H54 (cell line): ENCODE measurements around the gene ZNF385D.

Source experiments
- DNase-seq: peaks from one replicate; pipeline ENCODE4 v3.0.0; 2011; ENCODE audit warnings: low spot score, mixed read lengths; ENCODE audit not compliant: insufficient read length
- FAIRE-seq: peaks from 3 replicates; lab custom pipeline; 2011; peaks lifted over from hg19 to GRCh38; lab: Jason Lieb, UNC
- POLR2A ChIP-seq: IDR thresholded peaks from 2 replicates; pipeline ENCODE4 v1.6.1; 2011; ENCODE audit warnings: low read depth, mild to moderate bottlenecking, low read length

Gene ZNF385D

DNA sequence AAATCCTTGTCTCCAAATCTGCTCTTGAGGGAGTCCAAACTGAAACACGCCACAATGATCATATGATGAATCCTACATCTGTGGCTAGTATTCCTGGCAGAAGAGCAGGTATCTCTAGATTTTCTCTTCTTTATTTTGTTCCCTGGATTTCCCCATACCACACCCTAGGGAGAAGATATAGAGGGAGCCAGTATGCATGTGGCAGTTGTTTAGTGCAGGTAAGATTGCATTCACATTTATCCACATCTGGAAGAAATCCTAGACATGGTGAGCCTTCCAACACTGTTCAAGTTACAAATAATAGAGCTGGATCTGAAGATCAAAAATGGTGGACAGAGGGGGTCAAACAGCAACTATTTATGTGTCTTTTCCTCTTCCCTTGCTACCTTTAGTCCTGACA lies 316.7 kb downstream of the ZNF385D start:
- DNase-seq (no peak), FAIRE-seq (no peak)
- TF ChIP-seq POLR2A = no peak

DNA sequence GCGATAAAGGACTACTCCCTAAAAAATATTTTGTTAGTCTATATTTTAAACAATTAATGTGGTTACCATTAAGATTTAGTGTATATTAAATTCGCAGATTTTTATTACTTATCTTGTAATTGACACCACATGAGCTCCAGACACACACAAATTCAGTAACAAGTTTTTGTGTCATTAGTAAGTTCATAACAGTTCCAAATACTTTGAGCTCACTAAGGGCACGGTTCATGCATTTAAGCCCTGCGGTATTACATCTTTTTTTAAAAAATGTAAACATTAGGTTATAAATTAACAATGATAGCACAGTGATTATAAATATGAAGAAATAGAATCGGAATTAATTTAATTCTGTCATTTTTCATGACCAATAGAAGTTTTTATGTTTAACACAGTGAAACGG lies 317.3 kb downstream of the ZNF385D start:
- no peak for TF ChIP-seq POLR2A
- DNase-seq = no peak
- FAIRE-seq = no peak

DNA sequence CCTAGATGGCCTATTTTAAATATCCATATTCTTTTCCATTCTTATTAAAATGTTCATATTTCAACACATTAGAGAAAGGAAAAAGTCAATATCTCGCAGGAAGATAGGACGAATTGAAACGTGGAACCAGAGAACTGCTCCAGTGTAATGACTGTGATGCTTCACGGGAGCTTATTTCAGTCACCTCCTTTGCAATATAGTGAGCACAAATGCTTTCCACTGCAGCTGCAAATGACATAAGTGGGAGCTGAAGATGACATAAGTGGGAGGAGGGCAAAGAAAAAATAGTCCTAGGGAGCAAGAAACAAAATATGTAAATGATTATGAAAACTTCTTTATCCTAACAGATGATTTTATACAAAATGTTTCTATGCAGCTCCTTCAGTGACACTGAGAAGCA lies 324.1 kb downstream of the ZNF385D start:
- no peak for DNase-seq
- no peak for FAIRE-seq
- TF ChIP-seq POLR2A = no peak

DNA sequence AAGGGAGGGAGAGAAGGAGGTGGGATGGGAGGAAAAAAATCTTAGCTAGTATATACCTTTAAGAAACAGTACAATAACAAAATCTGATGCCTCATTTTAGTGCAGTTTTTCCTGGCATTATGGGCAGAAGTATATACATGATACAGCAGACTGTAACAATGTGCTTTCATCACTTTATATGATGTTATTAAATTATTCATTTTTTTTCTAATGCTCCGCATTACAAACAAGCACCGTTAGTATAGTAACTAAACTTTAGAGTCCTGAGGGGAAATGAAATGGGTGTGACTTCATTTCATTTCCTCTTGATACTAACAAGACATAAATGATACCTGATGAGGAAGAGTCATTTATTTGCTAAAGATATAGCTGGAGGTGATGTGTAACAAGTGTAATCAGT lies 325.3 kb downstream of the ZNF385D start:
- no peak for DNase-seq
- no peak for FAIRE-seq
- TF ChIP-seq POLR2A = no peak

DNA sequence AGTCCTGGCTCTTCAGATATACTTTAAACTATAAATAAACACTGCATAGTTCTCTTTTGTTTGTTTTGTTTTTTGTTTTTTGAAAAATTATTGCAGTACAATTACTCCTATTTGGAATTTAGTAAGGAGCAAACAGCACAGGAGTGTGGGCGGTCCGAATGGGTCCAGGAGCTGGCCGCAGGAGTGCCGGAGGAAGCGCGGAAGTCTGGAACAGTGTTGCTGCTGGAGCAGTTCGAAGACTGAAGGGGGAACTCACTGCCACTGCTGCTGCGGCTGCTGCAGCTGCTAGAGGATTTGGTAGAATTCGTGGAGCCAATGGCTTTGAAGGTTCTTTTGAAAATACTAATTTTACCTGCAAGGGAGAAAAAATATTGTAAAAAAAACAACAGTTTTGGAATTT lies 329.9 kb downstream of the ZNF385D start:
- no peak for DNase-seq
- no peak for FAIRE-seq
- no peak for TF ChIP-seq POLR2A

DNA sequence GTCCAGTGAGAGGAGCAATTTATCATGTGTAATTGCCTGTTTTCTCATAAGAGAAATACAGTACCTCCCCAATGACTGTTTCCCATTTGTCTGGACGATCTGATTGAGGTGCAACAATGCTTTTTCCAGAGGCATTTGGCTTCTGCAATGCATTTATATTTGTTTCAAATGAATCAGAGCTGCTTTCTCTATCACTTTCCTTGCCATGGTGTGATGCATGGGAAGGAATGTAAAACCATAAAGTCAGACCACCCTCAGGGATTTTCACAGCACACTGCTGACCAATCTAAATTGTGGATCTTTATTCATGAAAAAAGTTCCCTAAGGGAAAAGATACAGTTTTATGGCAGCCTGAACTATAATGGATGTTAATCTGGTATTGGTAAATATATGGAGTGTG lies 333.0 kb downstream of the ZNF385D start:
- DNase-seq (no peak), FAIRE-seq (no peak)
- no peak for TF ChIP-seq POLR2A

DNA sequence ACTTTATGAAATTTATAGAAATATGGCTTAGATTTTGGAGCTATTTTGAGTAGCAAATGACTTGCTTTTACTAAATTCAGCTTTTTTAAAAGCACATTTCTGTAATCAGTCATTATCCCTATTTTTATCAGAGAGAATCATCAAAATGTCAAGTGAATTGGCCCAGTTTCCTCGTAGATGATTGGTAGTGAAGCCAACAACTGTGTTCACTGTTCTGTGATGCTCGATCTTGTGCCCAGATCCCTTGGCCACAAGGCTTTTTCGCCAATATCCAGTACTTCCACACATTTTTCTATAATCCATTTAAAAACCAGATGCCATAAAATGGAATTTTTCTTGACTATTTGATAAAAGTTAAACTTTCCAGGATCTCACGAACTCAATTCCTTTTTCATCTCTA lies 336.5 kb downstream of the ZNF385D start:
- DNase-seq (no peak), FAIRE-seq (no peak)
- no peak for TF ChIP-seq POLR2A

DNA sequence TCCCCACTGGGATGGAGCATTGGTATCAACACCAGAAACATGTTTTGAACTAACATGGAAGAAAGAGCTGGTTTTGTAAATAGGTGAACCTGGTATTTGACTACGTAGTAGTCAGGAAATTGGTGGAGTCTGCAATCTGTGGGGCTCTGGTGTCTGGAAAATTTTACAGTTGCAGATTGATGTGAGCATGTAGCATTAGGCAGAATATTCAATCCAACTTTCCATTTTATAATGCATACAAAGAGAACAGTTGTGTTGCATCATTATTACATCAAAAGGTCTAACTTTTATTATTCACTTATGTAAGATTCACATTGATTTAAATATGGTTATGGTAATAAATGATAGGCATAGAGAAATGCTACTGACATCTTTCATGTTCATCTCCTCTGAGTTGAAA lies 340.0 kb downstream of the ZNF385D start:
- FAIRE-seq (no peak), DNase-seq (no peak)
- TF ChIP-seq POLR2A = no peak

DNA sequence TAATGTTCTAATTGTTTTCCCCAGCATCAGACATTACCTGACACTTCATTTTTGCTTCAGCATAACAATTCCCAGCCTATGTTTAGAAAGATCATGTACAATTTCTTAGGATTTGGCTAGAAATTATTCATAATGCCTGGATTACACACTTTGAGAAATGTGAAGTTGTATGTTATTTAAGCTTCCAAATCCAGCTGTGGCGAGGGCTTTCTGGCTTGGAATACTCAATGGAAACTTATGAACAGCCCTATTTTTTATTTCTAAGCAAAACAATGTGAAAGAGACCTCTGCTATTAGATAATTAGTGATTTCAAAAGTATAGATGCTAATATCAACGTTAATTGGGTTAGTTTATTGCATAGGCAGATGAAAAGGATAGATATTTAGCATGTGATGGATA lies 341.6 kb downstream of the ZNF385D start:
- FAIRE-seq = no peak
- no peak for DNase-seq
- TF ChIP-seq POLR2A = no peak

DNA sequence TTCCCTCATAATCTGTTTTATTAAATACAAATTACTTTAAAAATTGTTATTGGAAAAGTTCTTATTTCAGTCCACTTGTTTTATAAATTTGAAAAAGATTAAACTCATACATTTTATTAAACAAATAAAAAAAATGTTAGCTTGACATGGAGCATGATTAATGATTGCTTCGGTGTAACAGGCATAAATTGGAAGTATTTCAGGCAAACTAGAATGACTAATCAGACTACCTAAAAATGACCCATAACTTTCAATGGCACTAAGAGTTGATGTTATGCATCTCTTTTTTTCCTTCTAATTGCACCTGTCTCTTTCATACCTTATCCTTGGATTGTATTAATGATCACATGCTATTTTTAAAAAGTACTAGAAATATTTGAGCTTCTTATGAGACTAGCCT lies 343.3 kb downstream of the ZNF385D start:
- FAIRE-seq (no peak), DNase-seq (no peak)
- TF ChIP-seq POLR2A = no peak

DNA sequence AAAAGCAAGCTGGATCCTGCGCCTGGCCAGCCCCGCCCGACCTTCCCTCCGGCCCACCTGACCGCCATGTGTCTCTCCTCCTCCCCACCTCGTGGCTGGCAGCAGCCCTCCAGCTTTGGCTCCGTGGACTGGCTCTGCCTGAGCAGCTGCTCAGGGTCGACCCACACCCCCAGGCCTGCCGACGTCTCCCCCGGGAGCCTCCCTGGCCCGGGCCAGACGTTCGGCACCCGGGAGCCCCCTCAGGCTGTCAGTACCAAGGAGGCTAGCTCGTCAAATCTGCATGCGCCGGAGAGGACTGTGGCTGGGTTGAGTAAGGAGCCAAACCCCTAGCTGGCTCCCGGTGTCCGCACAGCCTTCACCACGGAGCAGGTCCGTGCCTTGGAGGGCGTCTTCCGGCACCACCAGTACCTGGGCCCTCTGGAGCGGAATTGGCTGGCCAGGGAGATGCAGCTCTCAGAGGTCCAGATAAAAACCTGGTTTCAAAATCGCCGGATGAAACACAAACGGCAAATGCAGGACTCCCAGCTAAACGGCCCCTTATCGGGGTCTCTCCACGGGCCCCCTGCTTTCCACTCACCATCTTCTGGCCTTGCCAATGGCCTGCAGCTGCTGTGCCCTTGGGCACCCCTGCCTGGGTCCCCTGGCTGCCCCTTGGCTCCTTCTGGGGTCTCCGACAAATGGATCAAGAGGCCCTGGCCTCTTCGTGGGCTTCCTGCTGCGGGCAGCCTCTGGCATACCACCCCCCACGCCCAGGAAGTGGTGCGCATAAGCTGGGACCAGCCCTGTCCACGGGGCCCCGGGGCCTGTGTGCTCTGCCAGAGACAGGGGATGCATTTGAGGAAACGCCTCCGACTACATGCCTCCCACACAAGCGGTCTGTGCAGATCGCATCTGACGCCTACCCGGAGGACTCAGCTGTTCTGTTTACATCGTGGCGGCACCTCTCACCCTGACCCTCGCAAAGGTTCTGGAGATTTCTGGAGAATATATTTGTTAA lies 345.0 kb downstream of the ZNF385D start:
- no peak for FAIRE-seq

DNA sequence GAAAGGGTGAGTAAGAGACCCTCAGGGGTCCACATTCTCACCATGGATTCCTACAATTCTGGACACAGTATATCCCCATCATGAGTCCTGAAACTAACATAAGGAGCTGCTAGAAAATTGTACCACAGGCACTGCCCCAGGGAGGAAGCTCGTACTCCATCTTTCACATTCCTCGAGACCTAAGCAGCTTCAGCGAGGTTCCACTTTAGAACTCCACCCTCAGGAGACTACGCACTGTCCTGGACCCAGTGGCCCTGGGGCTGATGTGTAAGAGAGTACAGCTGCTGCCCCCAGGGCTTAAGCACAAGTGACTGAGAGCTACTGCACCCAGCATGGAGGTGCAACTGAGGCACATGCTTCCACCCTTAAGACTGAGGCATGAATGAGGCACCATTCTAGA lies 352.5 kb downstream of the ZNF385D start:
- TF ChIP-seq POLR2A = no peak

More for the DNA sequence above, 345.0 kb downstream of the ZNF385D start:
- TF ChIP-seq POLR2A = no peak
- no peak for DNase-seq

DNA sequence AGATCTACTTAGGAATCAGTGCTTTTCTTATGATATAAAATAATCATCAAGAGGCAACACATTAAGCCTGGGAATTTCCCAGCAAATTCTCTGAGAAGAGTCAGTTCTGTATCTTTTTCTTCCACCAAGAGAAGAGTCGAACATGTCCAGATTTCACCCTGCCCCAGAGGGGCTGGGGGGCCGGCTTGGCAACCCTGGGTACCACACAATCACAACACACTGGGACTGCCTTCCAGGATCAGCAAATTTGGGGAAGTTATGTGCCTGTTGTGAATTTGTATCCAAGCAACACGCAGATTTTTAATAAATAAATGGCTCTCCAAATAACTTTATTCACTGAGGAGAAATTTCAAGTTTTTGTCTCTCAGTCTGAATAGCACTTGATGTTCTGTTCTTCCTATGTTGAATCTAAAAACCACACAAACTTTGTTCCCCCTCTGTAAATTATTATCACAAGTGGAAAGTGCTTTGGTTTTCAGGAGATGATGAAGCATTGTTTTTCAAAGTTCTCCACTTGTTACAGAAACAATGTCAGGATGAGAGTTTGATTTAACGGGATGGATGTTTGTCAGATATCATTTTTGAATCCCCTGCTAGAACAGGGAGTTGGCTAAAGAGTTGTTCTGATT lies 357.2 kb downstream of the ZNF385D start:
- TF ChIP-seq POLR2A = no peak
- DNase-seq (no peak), FAIRE-seq (no peak)

More for the DNA sequence above, 352.5 kb downstream of the ZNF385D start:
- DNase-seq = no peak
- FAIRE-seq = no peak

DNA sequence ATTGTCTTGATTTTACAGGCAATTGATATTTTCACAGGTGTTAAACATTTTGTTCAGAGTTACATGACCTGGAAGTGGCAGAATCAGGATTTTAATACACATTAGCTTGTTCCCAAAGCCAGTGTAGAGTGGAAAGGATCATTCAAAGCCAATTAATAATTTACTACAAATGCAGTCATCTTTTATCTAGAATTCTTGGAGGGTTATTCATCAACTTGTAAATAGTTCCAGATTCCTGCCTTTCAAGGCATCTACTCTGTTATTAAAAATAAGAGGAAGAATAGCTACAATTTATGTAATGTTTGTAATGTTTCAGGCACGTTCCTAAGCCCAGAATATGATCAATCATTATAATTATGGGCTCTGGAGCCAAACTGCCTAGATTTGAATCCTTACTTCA lies 358.5 kb downstream of the ZNF385D start:
- FAIRE-seq = no peak

More for the DNA sequence above, 358.5 kb downstream of the ZNF385D start:
- DNase-seq = no peak
- no peak for TF ChIP-seq POLR2A
